HG03280 (cell line): ENCODE data around the gene TMEM178B.
A peak's percentile ranks its signal among the peaks of the same experiment; 100 is the strongest.

Experiments
- ATAC-seq: cut with Tn5 transposase; IDR thresholded peaks from one replicate; pipeline ENCODE4 v1.9.1; 2021; ENCODE audit warnings: mild to moderate bottlenecking, moderate library complexity; ENCODE audit not compliant: unreplicated experiment

Gene TMEM178B

DNA sequence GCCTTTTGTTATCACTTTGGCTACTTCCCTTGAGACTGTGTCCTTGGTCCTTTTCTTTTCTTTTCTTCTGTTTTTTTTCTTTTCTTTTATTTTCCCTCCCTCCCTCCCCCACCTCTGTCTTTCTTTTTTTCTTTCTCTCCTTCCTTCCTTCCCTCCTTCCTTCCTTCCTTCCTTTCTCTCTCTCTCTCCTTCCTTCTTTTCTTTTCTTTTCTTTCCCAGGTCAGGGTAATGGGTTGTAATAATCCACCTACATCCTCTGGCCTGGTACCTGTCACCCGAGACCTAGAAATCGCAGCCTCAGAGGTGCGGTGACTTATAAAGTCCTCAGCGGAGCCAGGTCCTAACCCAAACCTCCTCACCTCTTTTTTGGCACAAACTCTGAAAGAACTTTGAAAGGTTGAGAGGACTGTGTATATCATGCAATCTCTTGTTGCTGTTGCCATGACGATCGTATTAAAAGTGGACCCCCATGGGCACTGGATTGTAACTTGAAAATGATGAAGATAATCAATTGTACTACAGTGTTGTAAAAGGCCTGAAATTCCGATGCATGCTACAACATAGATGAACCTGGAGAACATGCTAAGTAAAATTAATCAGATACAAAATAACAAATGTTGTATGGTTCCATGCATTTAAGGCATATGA, 336.6 kb downstream of the TMEM178B start:
- no peak for ATAC-seq

DNA sequence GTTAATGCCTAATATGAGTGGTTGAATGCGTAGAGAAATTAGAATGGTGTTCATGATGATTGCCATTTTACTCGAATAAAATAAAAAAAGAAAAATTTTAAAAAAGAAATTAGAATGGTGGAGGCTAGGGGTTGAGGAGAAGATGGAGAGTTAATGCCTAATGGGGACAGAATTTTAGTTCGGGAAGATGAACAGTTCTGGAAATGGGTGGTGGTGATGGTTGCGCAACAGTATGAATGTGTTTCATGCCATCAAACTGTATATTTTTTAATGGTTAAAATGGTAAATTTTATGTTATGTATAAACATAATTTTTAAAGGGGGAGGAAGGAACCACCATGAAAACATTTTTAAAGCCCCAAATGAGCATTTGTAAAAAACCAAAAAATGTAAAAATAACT, 337.3 kb downstream of the TMEM178B start:
- ATAC-seq: no peak

DNA sequence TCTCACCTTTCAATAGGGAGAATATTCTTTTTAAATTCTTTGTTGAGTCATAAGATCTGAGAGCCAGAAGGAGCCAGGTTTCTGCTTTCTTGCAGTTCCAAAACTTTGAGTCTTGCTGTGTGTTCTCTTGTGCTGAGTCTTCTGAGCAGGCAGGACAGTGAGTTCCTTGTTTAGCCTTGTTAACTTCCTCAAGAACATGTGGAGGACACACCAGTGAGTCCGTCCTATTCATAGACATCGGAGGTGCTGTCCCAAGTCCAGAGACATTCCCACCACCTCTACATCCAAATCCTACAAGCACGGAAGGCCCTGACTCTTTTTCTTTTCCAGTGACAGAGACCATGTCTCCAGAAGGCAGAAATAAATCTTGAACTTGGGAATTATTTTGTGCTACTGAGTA, 342.1 kb downstream of the TMEM178B start:
- no peak for ATAC-seq

GRCh38 chr7:141416650-141417270, 342.9 kb downstream of the TMEM178B start:
- ATAC-seq: no peak

DNA sequence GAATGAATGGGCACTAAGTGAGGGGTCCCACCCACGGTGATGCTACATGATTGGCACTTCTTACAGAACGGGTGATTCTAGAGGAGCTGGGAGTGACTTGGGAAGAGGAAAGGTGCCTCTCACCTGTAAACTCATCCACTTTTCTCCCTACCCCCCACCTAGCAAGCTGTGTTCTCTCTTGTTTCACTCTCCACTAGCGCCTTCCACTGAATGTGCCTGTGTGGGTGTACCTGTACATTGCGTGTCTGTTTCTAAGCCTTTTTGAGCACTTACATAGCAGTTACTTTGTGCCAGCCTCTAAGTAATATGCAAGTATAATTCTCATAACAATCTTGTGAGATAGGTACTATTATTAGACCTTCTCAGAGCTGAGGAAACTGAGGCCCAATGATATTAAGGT, 343.6 kb downstream of the TMEM178B start:
- ATAC-seq: no peak

DNA sequence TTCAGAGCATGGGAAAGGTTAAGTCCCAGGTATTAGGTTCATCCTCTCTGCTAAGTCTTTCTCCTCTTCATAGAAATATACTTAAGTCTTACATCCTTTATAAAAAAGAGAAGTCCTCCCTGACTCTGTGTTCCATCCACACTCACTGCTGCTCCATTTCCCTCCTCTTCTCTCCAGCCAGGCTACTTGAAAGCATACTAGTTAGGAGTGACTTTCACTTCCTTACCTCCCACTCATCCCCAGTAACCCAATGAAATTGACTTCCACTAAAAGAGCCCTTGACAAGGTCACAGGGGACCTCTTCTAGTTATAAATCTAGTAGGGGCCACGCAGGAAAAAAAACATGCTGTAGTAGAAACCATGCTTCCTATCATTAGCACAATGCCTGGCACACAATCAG, 344.2 kb downstream of the TMEM178B start:
- ATAC-seq: no peak

DNA sequence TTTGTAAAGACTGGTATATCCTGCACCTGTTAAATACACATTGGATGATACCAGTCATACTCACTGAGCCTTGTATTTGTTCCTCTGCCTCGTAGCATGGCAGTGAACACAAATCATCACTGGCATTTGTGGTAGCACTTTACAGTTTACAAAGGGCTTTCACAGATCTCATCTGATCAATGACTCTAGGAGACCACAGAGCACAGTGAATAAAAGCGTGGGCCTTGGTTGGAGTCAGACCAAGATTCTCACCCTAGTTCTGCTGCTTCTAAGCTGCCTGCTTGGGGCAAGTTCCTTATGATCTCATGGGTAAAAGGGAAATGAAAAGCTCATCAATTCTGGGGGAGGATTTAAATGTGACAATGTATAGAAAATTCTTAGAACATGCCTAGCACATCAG, 347.4 kb downstream of the TMEM178B start:
- ATAC-seq: no peak

GRCh38 chr7:141427134-141427533, 353.3 kb downstream of the TMEM178B start:
- no peak for ATAC-seq

DNA sequence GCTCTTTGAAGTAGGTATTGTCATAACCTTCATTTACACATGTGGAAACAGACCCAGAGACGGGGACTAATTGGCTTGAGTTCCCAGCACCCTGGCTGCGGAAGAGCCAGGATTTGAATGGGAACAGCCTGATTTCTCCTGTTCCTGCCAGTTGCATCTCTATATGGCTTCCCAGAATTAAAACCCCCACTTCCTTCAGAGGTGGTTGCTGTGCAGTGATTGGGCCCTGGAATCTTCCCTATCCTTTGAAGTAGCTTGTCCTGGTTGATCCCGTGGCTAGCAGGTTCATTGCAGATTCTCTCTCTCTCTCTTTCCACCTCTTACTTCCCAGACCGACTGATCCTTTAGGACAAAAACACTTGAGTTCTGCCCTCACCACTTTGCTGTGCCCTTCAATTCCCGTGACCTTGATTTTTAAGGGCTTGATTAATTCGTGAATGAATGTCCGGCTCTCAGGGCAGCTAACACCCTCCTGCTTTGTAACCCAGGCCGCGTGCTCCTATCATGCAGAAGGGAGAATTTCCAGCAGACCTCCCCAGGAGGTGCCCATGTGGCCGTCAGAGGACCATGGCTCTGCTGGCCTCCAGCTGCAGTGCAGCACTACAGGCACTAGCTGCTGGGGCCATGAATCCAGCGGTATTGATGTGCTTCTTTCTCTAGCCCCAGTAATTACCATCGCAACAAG, 356.7 kb downstream of the TMEM178B start:
- no peak for ATAC-seq

DNA sequence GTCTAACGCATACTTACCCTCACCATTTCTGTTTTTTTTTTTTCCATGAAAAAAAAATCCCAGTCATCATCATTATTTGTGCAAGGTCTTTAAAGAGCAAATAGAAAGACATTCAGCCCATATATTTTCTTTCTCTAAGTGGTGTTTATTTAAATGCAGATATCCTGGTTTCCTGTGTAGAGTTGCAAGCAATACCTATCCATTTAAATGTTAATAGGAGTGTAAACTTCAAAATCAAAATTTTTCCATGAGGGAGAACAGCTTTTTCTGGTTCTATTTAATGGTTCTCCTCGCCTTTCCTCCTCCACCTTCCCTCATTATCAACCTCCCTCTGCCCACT, 357.2 kb downstream of the TMEM178B start:
- ATAC-seq: no peak

DNA sequence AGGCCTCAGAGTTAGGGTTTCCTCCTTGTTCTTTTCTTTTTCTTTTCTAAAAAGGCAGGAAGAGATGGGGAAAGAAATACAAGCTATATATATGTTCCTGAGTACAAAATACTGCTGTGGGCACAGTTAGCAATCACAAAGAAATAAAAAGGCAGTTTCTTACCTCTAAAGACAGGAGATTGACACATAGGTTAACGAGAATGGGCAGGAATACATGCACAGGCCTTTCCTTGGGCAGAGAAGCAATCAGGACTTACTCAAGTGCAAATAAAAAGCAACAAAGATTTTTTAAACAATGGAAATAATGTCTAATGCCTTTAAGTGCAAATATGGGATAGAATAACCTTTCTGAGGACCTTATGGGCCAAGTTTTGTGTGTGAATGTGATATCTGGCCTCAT, 357.8 kb downstream of the TMEM178B start:
- ATAC-seq: no peak

DNA sequence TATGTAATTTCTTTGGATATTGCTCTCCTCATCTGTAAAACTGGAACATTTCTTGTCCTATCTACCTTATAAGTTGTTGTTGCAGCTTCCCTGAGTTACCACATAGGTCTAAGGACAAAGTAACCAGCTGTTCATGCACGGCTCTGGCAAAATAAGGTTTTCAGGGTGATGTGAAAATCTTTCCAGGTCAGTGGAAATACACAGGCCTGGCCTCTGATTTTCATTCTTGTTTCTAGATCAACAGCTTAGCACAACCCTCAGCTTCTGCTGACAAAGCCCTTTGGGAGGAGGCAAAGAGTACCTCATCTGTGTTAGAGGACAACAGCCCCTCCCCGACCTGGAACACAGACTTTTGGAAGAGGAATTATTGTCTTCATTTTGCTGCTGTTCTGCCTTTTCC, 359.8 kb downstream of the TMEM178B start:
- ATAC-seq: no peak

DNA sequence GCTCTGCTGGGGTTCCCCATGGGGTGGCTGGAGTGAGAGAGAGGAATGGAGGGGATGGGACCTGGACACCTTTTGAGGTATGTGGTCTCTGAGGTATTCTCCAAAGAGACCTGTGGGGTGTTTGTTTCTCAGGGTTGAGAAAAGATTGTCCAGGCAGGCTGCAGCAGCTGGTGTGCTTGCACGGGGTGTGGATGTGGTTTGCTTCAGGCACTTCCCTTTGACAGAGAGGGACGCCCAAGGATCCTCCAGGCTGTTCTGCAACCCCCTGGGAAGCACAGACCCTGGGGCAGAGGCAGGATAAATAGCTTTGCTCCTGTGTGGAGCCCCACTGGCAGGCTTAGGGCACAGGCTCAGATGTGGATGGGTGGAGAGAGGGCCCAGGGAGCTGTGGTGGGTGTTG, 362.3 kb downstream of the TMEM178B start:
- no peak for ATAC-seq

DNA sequence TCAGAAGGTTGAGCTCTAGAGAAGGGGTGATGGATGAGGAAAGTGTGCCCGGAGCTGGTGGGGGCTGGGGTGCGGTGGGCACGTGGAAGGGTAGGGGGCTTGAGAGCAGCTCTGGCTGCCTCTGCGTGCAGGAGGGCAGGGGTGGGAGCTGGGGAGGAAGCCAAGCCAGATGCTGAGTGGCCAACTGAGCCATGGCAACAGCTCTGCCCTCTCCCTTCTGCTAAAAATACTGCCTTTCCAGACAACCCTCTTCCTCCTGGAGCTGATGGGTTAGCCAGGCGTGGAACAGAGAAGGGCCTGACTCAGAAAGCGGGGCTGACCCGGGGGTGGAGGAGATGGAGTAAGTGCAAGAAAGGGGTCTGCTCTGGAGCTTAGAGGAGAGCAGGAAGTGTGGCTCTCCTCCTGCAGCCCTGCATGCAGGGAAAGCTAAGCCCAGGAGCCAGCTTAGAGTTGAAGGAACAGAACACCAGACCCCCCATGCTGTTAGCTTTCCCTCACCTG, 362.8 kb downstream of the TMEM178B start:
- no peak for ATAC-seq

DNA sequence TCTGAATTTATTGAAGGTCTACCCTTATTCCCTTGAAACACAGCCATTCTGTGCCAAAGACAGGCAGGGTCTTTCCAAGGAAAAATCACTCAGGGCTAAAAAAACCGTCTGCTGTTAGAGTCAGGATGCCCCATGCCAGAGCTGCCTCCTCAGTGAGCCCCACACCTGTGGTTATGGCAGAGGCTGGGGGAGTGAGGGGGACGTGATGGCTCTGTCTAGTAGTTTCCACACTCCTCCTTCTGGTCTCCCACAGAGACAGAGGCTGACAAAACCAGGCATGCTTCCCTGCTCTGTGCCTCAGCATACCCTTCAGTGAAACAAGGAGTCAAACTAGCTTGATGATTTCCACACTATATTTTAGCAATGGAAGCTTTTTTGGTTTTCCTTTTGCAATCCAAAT, 365.3 kb downstream of the TMEM178B start:
- ATAC-seq: no peak

GRCh38 chr7:141439776-141440175, 365.9 kb downstream of the TMEM178B start:
- ATAC-seq: no peak

DNA sequence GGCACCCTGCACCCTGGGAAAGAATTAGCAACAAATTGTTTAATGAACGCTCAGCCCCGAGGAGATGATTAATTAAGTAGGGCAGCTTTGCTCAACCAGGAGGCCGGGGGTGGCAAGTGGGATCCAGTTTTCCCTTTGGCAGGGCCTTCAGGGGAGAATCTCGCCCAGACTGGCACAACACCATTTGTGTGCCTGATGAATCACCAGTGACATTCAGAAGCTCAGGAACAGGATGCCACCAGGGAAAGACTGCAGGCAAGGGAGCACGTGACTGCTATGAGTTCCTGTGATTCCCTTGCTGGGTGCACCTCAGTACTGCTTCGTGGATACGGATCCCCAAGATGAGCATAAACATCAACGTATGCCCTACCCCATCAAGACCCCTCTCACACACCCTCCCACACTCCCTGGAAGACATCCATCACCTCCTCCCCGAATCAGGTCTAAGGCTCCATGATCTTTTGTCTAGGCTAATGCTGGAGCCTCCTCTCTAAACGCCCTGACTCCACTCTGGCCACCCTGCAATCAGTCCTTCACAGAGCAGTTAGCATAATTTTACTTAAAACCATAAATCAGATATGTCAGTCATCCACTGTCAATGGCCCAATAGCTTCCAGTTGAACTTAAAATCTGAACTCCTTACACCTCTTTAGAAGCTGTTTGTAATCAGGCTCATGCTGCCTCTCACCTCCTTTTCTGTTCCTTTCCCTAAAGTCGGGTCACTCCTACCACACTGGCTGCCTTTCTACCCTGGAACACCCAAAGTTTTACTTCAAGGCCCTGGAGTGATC, 368.2 kb downstream of the TMEM178B start:
- ATAC-seq: no peak

DNA sequence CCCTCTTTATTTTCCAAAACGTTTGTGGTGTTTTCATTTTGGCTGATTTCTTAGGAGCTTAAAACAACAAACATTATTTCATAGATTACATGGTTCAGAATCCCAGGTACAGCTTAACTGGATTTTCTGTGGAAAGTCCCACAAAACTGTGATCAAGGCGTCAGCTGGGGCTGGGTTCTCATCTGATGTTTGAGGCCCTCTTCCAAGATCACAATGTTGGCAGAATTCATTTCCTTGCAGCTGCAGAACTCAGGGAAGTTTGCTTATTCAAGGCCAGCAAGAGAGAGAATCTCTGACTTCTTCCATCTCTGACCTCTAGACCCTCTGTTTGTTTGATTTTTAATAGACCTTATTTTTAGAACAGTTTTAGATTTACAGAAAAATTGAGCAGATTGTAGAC, 368.9 kb downstream of the TMEM178B start:
- no peak for ATAC-seq

GRCh38 chr7:141444961-141445360, 371.1 kb downstream of the TMEM178B start:
- ATAC-seq: no peak

DNA sequence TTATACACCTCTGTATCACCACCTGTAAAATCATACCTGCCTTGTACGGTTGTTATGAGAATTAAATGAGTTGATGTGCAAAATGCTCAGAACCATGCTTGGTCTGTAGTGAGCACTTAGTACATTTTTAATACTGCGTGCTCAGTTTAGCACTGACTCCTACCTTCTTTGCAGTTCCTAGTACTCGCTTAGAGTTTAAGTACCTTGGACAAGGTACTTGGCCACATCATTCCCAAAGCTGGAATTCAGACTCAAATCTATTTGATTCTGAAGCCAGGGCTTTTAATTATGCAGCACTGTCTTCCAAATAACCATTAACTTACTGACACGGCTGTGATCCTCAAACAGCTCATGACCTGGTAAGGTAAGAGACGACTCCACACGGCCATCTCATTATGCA, 377.4 kb downstream of the TMEM178B start:
- no peak for ATAC-seq

GRCh38 chr7:141452911-141453310, 379.0 kb downstream of the TMEM178B start:
- ATAC-seq: peak; percentile 71

DNA sequence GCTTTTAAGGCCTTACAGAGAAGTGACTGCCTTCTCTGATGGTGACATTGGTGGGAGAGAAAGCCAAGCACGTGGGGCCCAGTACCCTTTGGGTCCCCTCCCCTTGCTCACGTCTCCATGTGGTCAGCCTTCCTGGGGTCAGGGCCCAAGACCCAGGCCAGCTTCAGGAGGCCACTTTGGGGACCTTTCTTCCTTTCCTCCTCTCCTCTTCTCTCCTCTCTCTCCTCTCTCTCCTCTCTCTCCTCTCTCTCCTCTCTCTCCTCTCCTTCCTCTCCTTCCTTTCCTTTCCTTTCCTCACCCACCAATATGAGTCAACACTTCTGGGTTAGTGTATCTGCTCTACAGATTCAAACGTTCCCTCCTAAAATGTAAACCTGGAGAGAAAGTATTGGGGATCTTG, 380.5 kb downstream of the TMEM178B start:
- no peak for ATAC-seq
